Left lung (tissue), 10 donors: Measurements from ENCODE around the gene DEFB125. TPM values are rescaled to one million over a fixed set of nuclear protein-coding genes. Genes with fewer than 3 reads are reported as not detected.

Experiments
- ATAC-seq: fragments of 200-7000 bp; cut with Tn5 transposase; one replicate; pipeline ENCODE4 v1.9.1; 2020; ENCODE audit warnings: moderate library complexity
- DNase-seq, 4 donors: peaks; one replicate each; pipeline ENCODE4 v3.0.0-alpha.2; 2013 to 2020
- H3K27ac ChIP-seq, 2 donors: fragments of 200-600 bp; sonication (generic) in 1 of 2; one replicate each; pipeline versions ENCODE4 v1.5.0 to v1.8.0; 2020 to 2021
- H3K27me3 ChIP-seq, 2 donors: fragments of 200-600 bp; sonication (generic) in 1 of 2; one replicate each; pipeline versions ENCODE4 v1.5.0 to v1.8.0; 2020 to 2021
- H3K36me3 ChIP-seq, 2 donors: fragments of 200-600 bp; sonication (generic) in 1 of 2; one replicate each; pipeline versions ENCODE4 v1.5.0 to v1.8.0; 2020 to 2021
- H3K4me1 ChIP-seq, 2 donors: fragments of 200-600 bp; one replicate each; pipeline ENCODE4 v1.8.0; 2021
- H3K4me3 ChIP-seq, 2 donors: fragments of 200-600 bp; sonication (generic) in 1 of 2; one replicate each; pipeline versions ENCODE4 v1.5.0 to v1.8.0; 2020 to 2021; ENCODE audit warnings: mild to moderate bottlenecking in 1 of 2
- H3K9me3 ChIP-seq, 2 donors: fragments of 200-600 bp; sonication (generic) in 1 of 2; one replicate each; pipeline versions ENCODE4 v1.5.0 to v1.8.0; 2020 to 2021
- intact Hi-C, 2 donors: fragments of 100-400 bp; cut with DNase I; formaldehyde crosslinking; loops; one replicate each; pipeline versions ENCODE4 v1.11.2 to v1.14.2; 2022
- polyA plus RNA-seq, 6 donors: library from polyadenylated mRNA; unstranded; fragments of 120-200 nt; gene quantifications; one replicate each; pipeline ENCODE4 v1.2.1, GENCODE V29; 2013; ENCODE audit not compliant: insufficient read length in 6 of 6
- total RNA-seq, 2 donors: library from RNA; stranded (reverse); fragmentation: NEBNext Ultra II Directional; extraction: Animal tissue kit (Norgen Biotek cat#: 25700); gene quantifications; one replicate each; pipeline ENCODE4 v1.2.1, GENCODE V29; 2021
- TF ChIP-seq, protein P1 (sequence below), 2 donors: fragments of 200-600 bp; sonication (generic) in 1 of 2; IDR thresholded peaks; one replicate each; pipeline versions ENCODE4 v1.5.0 to v1.8.0; 2021; ENCODE audit warnings: antibody characterized with exemption in 2 of 2
- donor health status: DM: no; HTN: yes; CAD: no.
- donor health status: DM: no; HTN: no; CAD: no.

Gene DEFB125
- total and polyA plus RNA-seq, 8 donors = not detected

DNA sequence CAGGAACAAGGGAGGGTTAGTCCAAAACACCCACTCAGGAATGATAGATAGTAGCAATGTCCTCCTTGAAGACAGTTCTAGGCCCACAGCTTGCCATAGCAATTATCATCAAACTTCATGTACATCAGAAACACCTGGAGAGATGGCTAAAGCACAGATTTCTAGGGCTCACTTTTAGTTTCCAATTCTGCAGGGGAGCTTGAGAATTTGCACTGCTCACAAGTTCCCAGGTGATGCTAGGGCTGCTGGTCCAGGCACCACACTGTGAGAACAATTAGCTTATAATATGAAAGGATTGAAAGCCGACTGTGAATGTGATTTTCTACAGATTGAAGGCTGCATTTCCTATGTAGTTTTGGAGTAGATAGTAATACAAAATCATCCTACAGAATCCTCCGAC lies 58.4 kb downstream of the DEFB125 start:
- no peak overlapping the region for H3K27ac ChIP-seq
- peaks cover 0 to 25% of the 10 kb centered on the region in 2 donors for H3K27me3 ChIP-seq
- no peaks in the 10 kb centered on the region for H3K4me1 ChIP-seq
- TF ChIP-seq, protein P1, sequence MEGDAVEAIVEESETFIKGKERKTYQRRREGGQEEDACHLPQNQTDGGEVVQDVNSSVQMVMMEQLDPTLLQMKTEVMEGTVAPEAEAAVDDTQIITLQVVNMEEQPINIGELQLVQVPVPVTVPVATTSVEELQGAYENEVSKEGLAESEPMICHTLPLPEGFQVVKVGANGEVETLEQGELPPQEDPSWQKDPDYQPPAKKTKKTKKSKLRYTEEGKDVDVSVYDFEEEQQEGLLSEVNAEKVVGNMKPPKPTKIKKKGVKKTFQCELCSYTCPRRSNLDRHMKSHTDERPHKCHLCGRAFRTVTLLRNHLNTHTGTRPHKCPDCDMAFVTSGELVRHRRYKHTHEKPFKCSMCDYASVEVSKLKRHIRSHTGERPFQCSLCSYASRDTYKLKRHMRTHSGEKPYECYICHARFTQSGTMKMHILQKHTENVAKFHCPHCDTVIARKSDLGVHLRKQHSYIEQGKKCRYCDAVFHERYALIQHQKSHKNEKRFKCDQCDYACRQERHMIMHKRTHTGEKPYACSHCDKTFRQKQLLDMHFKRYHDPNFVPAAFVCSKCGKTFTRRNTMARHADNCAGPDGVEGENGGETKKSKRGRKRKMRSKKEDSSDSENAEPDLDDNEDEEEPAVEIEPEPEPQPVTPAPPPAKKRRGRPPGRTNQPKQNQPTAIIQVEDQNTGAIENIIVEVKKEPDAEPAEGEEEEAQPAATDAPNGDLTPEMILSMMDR (IDR thresholded peaks at IDR 0.05) = no peak
- no peak overlapping the region for H3K4me3 ChIP-seq
- DNase-seq = no peak
- no peak for ATAC-seq
- intact Hi-C loops = no loop called here
- H3K9me3 ChIP-seq = no peaks in the 10 kb centered on the region
- no peaks in the 10 kb centered on the region for H3K36me3 ChIP-seq

Other genes with a start within 250 kb of the DEFB125 start
- not detected for gene DEFB126, start 54.9 kb downstream of the DEFB125 start, total RNA-seq
- gene DEFB126, start 54.9 kb downstream of the DEFB125 start, polyA plus RNA-seq = not detected
- gene DEFB127, start 69.8 kb downstream of the DEFB125 start, total RNA-seq = not detected
- gene DEFB127, start 69.8 kb downstream of the DEFB125 start, polyA plus RNA-seq = not detected
- gene DEFB128, start 102.0 kb downstream of the DEFB125 start, total RNA-seq = not detected
- gene DEFB128, start 102.0 kb downstream of the DEFB125 start, polyA plus RNA-seq = not detected
- not detected for gene DEFB129, start 139.6 kb downstream of the DEFB125 start, total RNA-seq
- gene DEFB129, start 139.6 kb downstream of the DEFB125 start, polyA plus RNA-seq = not detected
- gene DEFB132, start 170.1 kb downstream of the DEFB125 start, total RNA-seq = not detected
- gene DEFB132, start 170.1 kb downstream of the DEFB125 start, polyA plus RNA-seq = not detected
- gene C20orf96, start 203.1 kb downstream of the DEFB125 start, total RNA-seq = 1 to 10 TPM; 6.9 to 8.3 TPM
- gene C20orf96, start 203.1 kb downstream of the DEFB125 start, polyA plus RNA-seq = 10 to 100 TPM; 35.5 to 49.2 (median 44.3) TPM
- 10 to 100 TPM; 11.5 to 15.3 TPM for gene ZCCHC3, start 209.9 kb downstream of the DEFB125 start, total RNA-seq
- 10 to 100 TPM; 41.1 to 50.5 (median 45.7) TPM for gene ZCCHC3, start 209.9 kb downstream of the DEFB125 start, polyA plus RNA-seq
- gene SOX12, start 237.9 kb downstream of the DEFB125 start, total RNA-seq = 10 to 100 TPM; 14.0 to 18.7 TPM
- gene SOX12, start 237.9 kb downstream of the DEFB125 start, polyA plus RNA-seq = 10 to 100 TPM; 23.5 to 39.3 (median 33.3) TPM